Stimulated activated CD4-positive, alpha-beta T cell treated with anti-CD3 and anti-CD28 coated beads, TNF-alpha, amount 100 ng/mL, for 4 hours (primary cell): ENCODE measurements around the gene FOXK1.

Source experiments
- DNase-seq, 3 experiments: peaks; one replicate each; pipeline ENCODE4 v3.0.0-alpha.2; 2020; ENCODE audit warnings: low read depth in 3 of 3

The FOXK1 gene

GRCh38 chr7:4698707-4699275 is 16.7 kb downstream of the FOXK1 start:
- no peak for DNase-seq

DNA sequence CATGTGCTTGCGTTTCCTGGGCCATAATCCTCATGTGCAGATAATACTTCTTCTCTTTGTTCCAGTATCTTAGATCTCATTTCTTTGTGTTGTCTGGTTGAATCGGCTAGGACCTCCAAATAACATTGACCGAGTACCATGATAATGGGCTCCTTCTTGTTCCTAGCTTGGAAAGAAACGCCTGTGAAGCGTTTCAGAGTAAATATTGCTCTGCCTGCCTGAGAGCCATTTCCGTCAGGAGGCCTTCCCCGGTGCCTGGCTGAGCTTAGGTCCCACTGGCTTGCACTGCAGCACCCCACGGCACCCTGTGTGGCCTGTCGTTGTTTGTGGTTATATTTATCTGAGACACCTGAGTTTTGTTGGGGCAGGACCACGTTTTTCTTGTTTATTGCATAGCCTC is 17.7 kb downstream of the FOXK1 start:
- no peak for DNase-seq

GRCh38 chr7:4700577-4701235 is 18.6 kb downstream of the FOXK1 start:
- no peak for DNase-seq

GRCh38 chr7:4702961-4703512 is 20.9 kb downstream of the FOXK1 start:
- DNase-seq: no peak

DNA sequence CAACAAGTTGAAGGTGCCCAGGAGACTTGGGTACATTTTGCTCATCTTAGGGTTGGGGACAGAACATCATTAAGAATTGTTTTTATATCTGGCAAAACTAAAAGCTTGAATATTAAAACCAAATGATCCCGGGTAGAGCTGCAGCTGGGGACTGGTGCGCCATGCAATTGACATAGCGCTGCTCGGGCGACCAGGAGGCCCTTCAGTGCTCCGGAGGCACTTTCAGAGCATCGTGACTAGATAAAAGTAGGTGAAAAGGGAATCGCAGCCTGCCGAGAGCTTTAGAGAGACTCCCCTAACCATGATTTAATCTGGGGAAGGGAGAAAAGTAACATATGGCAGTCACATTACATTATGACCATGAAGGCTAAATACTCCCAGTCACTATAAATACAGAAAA is 21.4 kb downstream of the FOXK1 start:
- DNase-seq: no peak

- DNase-seq: no peak
These were observed 24.5 kb downstream of the FOXK1 start for GRCh38 chr7:4706384-4707216.

GRCh38 chr7:4707217-4707741 is 25.2 kb downstream of the FOXK1 start:
- no peak for DNase-seq

- no peak for DNase-seq
These were observed 25.9 kb downstream of the FOXK1 start for GRCh38 chr7:4707980-4708411.

- no peak for DNase-seq
These were observed 27.1 kb downstream of the FOXK1 start for GRCh38 chr7:4709187-4709586.

GRCh38 chr7:4711093-4711492 is 29.0 kb downstream of the FOXK1 start:
- no peak for DNase-seq

GRCh38 chr7:4711634-4712033 is 29.5 kb downstream of the FOXK1 start:
- DNase-seq: no peak

DNA sequence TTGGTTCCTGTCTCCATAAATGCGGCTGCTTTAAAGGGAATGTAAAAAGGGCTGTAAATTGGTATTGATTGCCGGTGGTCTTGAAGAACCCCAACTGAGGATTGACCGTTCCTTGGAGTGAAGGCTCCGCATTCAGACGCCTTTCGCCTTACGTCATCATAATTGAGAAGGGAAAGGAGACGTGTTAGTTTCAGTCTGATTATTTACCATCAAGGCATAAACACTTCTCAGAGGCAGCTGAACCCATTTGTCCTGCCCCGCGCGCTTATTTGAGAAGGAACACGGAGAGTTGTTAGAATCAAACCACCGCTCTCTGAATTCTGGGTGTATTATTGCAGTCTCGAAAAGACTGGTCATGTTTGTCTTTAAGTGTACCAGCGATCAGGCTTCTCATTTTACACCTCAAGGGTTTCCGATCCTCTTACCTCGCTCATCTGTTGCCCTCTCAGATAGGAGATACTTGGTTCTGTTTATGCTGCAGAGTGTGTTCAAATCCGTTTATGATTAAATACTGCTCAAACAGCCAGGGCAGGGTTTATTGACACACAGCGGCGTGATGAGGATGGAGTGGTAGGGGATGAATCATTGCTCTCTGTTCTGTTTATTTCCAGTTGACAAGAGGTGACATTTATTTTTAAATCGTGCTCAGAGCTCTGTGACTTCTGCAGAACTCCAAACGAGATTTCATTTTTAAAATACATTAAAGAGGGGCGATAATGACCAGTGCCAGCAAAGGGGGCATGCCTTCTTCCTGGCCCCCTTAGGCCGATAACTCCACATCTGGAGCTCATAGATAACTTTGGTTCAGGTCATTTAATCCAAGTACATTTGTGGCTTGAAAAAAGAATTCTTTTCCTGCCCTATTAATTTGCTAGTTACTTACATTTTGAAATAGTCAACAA is 30.4 kb downstream of the FOXK1 start:
- DNase-seq: no peak

DNA sequence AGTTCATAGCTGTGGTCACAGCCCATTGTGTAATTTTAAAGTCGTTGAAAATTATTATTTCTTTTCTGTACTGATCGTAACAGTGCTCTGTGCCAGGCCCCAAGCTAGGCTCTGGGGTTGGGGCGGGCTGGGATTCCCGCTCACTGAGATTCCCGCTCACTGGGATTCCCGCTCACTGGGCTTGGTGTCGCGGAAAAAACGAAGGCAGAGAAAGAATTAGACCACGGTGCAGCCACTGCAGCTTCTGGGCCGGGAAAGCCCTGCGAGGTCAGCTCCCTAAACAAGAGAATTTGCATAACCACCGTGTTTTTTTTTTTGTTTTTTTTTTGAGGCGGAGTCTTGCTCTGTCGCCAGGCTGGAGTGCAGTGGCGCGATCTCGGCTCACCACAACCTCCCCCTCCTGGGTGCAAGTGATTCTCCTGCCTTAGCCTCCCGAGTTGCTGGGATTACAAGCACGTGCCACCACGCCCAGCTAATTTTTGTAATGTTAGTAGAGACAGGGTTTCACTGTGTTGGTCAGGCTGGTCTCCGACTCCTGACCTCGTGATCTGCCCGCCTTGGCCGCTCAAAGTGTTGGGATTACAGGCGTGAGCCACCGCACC is 31.2 kb downstream of the FOXK1 start:
- no peak for DNase-seq

- DNase-seq: no peak
These were observed 32.1 kb downstream of the FOXK1 start for GRCh38 chr7:4714161-4714700.

GRCh38 chr7:4714767-4715409 is 32.8 kb downstream of the FOXK1 start:
- DNase-seq: no peak

DNA sequence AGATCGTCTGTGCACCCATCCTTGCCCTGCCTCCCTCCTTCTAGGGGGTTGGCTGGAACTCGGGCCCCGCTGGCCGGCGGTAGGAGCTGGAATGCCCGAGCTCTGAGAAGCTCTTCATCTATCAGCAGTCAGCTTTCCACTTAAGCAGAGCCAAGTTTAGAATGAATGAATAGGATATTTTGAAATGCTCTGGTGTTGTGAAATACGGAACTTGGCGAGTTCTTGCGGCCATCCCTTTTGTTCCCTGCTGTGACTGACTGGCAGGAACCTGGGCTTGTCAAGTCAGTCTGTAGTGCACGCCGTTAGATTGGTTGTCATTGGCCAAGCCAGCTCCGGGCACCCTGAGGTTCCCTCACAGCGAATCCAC is 33.3 kb downstream of the FOXK1 start:
- no peak for DNase-seq

DNA sequence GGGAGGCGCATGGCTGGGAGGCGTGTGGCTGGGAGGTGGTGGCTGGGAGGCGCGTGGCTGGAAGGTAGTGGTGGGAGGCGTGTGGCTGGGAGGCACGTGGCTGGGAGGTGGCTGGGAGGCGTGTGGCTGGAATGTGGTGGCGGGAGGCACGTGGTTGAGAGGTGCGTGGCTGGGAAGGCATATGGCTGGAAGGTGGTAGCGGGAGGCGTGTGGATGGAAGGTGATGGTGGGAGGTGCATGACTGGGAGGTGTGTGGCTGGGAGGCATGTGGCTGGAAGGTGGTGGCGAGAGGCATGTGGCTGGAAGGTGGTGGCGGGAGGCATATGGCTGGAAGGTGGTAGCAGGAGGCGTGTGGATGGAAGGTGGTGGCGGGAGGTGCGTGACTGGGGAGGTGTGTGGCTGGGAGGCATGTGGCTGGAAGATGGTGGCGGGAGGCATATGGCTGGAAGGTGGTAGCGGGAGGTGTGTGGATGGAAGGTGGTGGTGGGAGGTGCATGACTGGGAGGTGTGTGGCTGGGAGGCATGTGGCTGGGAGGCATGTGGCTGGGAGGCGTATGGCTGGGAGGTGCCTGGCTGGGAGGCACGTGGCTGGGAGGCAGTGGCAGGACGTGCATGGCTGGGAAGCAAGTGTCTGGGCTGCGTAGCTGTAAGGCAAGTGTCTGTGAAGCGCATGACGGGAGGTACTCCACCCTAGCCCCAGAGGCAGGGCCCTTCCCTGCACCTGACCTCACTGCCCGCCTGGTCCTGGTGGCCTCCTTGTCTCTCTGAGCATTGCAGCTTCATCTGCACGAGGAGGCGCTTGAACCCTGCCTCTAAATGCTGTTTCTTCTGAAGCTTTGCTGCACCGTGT is 35.1 kb downstream of the FOXK1 start:
- DNase-seq: no peak

GRCh38 chr7:4718075-4718474 is 36.0 kb downstream of the FOXK1 start:
- DNase-seq: no peak

DNA sequence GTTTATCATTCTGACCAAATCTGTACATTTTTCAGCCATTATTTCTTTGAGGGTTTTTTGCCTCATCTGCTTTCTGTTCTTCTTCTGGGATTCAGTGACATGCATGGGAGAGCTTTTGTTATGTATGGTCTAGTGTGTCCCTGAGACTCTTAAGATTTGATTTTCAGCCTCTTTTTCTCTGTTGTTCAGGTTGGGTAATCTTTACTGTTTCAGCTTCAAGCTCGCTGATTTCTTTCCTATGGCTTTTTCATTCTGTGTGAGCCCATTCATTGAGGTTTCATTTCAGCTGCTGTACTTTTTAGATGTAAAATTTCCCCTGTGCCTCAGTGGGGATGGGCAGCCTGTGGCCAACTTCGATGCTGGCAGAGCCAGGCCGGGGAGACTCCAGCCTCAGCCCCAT is 38.1 kb downstream of the FOXK1 start:
- DNase-seq: no peak
